Left lobe of liver (tissue), 2 donors: ENCODE results near the gene CLPTM1. TPM values are rescaled to one million over a fixed set of nuclear protein-coding genes. Genes with fewer than 3 reads are reported as not detected.
"Not testable (repeated sequence)": the region's sequence is repeated elsewhere in the genome, so short reads cannot be mapped to it uniquely, and the experiment has no call there.

Experiments used
- ATAC-seq: fragments of 200-7000 bp; cut with Tn5 transposase; one replicate; pipeline ENCODE4 v1.9.1; 2020; ENCODE audit warnings: mild to moderate bottlenecking, moderate library complexity
- DNase-seq: peaks from one replicate; pipeline ENCODE4 v3.0.0-alpha.2; 2020; ENCODE audit warnings: low spot score
- total RNA-seq: library from RNA; stranded (reverse); gene quantifications from one replicate; pipeline ENCODE4 v1.2.1, GENCODE V29; 2021
- donor health status: DM: no; HTN: no; CAD: no; lungs with moderate emphysema.
- donor health status: DM: no; HTN: yes; CAD: no.

The CLPTM1 gene
- total RNA-seq, 1 donor from 2014 or later: 92.6 TPM

- ATAC-seq (peak; percentile 68), DNase-seq (no peak)
These were observed 19.0 kb downstream of the CLPTM1 start for GRCh38 chr19:44973982-44974735.

GRCh38 chr19:44974857-44975256 lies 19.7 kb downstream of the CLPTM1 start:
- no peak for DNase-seq
- ATAC-seq: peak; percentile 6

- no peak for ATAC-seq
- no peak for DNase-seq
These were observed 20.3 kb downstream of the CLPTM1 start for GRCh38 chr19:44975444-44975843.

- DNase-seq: no peak
These were observed 28.8 kb downstream of the CLPTM1 start for GRCh38 chr19:44984005-44984404.

GRCh38 chr19:44985445-44985844 lies 30.3 kb downstream of the CLPTM1 start:
- ATAC-seq: no peak

More at GRCh38 chr19:44984005-44984404, 28.8 kb downstream of the CLPTM1 start:
- ATAC-seq: no peak

GRCh38 chr19:44986389-44986788 lies 31.2 kb downstream of the CLPTM1 start:
- DNase-seq (no peak), ATAC-seq (no peak)

More at GRCh38 chr19:44985445-44985844, 30.3 kb downstream of the CLPTM1 start:
- DNase-seq: no peak

- DNase-seq (no peak), ATAC-seq (no peak)
These were observed 32.0 kb downstream of the CLPTM1 start for GRCh38 chr19:44987148-44987675.

GRCh38 chr19:44988273-44988672 lies 33.1 kb downstream of the CLPTM1 start:
- no peak for DNase-seq
- ATAC-seq: no peak

- DNase-seq (peak; percentile 61), ATAC-seq (peak; percentile 57)
These were observed 33.8 kb downstream of the CLPTM1 start for GRCh38 chr19:44988896-44989556.

- ATAC-seq (no peak), DNase-seq (no peak)
These were observed 35.3 kb downstream of the CLPTM1 start for GRCh38 chr19:44990459-44990858.

GRCh38 chr19:44990966-44991365 lies 35.8 kb downstream of the CLPTM1 start:
- DNase-seq (no peak), ATAC-seq (no peak)

- DNase-seq: no peak
These were observed 37.4 kb downstream of the CLPTM1 start for GRCh38 chr19:44992336-44993163.

GRCh38 chr19:44993526-44993925 lies 38.3 kb downstream of the CLPTM1 start:
- DNase-seq (no peak), ATAC-seq (no peak)

More at GRCh38 chr19:44992336-44993163, 37.4 kb downstream of the CLPTM1 start:
- no peak for ATAC-seq

GRCh38 chr19:44993926-44994537 lies 38.9 kb downstream of the CLPTM1 start:
- DNase-seq (no peak), ATAC-seq (peak; percentile 9)

- DNase-seq (no peak), ATAC-seq (no peak)
These were observed 42.8 kb downstream of the CLPTM1 start for GRCh38 chr19:44998025-44998424.

- not testable (repeated sequence) for ATAC-seq
These were observed 44.1 kb downstream of the CLPTM1 start for GRCh38 chr19:44999131-44999925.

GRCh38 chr19:45000665-45001064 lies 45.5 kb downstream of the CLPTM1 start:
- ATAC-seq, DNase-seq: not testable (repeated sequence)

More at GRCh38 chr19:44999131-44999925, 44.1 kb downstream of the CLPTM1 start:
- DNase-seq: not testable (repeated sequence)

GRCh38 chr19:45001087-45001739 lies 46.0 kb downstream of the CLPTM1 start, which contains the start of gene RELB:
Gene RELB (plus strand): TSS chr19:45001464. CDS start chr19:45001580, 116 bp downstream.
- peak; percentile 68 for ATAC-seq
- peak; percentile 94 for DNase-seq

GRCh38 chr19:45003485-45003884 lies 48.3 kb downstream of the CLPTM1 start:
- no peak for ATAC-seq

More at GRCh38 chr19:45003485-45003884, 48.3 kb downstream of the CLPTM1 start:
- no peak for DNase-seq
